ENCODE measurements around the gene MGAT2. TPM values are rescaled to one million over a fixed set of nuclear protein-coding genes. Genes with fewer than 3 reads are reported as not detected.
"Not testable (repeated sequence)": the region's sequence is repeated elsewhere in the genome, so short reads cannot be mapped to it uniquely, and the experiment has no call there.

MGAT2 gene
- total and polyA plus RNA-seq, 4 donors, result 10.5 to 44.0 (median 28.7) TPM

GRCh38 chr14:49653508-49653907, 32.9 kb downstream of the MGAT2 start (continued):
- TF ChIP-seq REST (IDR thresholded peaks at IDR 0.05) (no peak), HNF4A (conservative IDR thresholded peaks at IDR 0.05) (no peak)

GRCh38 chr14:49654511-49654910, 33.9 kb downstream of the MGAT2 start:
- DNase-seq (ENCODE audit: low spot score), result no peak
- 97% methylated on average over 3 of the region's 3 CpGs for WGBS
- Histone ChIP-seq H3K27ac (ENCODE audit: low read depth in 1 of 2, low read length in 2 of 2) (no peak overlapping the region), H3K27me3 (ENCODE audit: control insufficient read depth in 4 of 4, insufficient read depth in 4 of 4, low read length in 3 of 4) (no peaks in the 10 kb centered on the region), H3K9ac (ENCODE audit: low read depth in 1 of 2, low read length in 2 of 2) (no peak overlapping the region), H3K36me3 (ENCODE audit: control insufficient read depth in 4 of 4, insufficient read depth in 3 of 4, low read depth in 1 of 4, low read length in 3 of 4) (peaks cover 0 to 2% (median 0%) of the 10 kb centered on the region in 4 donors), H3K9me3 (ENCODE audit: control insufficient read depth in 4 of 4, low read length in 3 of 4) (no peaks in the 10 kb centered on the region), H3K4me3 (ENCODE audit: low read depth in 1 of 3, low read length in 3 of 3) (no peak overlapping the region), H3K4me1 (ENCODE audit: control insufficient read depth in 4 of 4, insufficient read depth in 4 of 4, low read length in 3 of 4) (peaks cover 0 to 3% (median 0%) of the 10 kb centered on the region in 4 donors)
- TF ChIP-seq FOXA1 (IDR thresholded peaks at IDR 0.05) (no peak), MAX (IDR thresholded peaks at IDR 0.05) (no peak), YY1 (IDR thresholded peaks at IDR 0.05) (no peak), RAD21 (IDR thresholded peaks at IDR 0.05) (no peak), JUND (IDR thresholded peaks at IDR 0.05) (no peak), ZBTB33 (IDR thresholded peaks at IDR 0.05) (no peak), NR2F2 (IDR thresholded peaks at IDR 0.05) (no peak), RXRA (IDR thresholded peaks at IDR 0.05) (no peak), HNF4A (conservative IDR thresholded peaks at IDR 0.05) (no peak), REST (IDR thresholded peaks at IDR 0.05) (no peak), TAF1 (conservative IDR thresholded peaks at IDR 0.05) (no peak), FOXA2 (IDR thresholded peaks at IDR 0.05) (no peak), EGR1 (IDR thresholded peaks at IDR 0.05; ENCODE audit: low read depth in 2 of 2) (no peak)
- TF ChIP-seq, protein P1, sequence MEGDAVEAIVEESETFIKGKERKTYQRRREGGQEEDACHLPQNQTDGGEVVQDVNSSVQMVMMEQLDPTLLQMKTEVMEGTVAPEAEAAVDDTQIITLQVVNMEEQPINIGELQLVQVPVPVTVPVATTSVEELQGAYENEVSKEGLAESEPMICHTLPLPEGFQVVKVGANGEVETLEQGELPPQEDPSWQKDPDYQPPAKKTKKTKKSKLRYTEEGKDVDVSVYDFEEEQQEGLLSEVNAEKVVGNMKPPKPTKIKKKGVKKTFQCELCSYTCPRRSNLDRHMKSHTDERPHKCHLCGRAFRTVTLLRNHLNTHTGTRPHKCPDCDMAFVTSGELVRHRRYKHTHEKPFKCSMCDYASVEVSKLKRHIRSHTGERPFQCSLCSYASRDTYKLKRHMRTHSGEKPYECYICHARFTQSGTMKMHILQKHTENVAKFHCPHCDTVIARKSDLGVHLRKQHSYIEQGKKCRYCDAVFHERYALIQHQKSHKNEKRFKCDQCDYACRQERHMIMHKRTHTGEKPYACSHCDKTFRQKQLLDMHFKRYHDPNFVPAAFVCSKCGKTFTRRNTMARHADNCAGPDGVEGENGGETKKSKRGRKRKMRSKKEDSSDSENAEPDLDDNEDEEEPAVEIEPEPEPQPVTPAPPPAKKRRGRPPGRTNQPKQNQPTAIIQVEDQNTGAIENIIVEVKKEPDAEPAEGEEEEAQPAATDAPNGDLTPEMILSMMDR (IDR thresholded peaks at IDR 0.05; ENCODE audit: low read depth, low read length, missing input control), result no peak

DNA sequence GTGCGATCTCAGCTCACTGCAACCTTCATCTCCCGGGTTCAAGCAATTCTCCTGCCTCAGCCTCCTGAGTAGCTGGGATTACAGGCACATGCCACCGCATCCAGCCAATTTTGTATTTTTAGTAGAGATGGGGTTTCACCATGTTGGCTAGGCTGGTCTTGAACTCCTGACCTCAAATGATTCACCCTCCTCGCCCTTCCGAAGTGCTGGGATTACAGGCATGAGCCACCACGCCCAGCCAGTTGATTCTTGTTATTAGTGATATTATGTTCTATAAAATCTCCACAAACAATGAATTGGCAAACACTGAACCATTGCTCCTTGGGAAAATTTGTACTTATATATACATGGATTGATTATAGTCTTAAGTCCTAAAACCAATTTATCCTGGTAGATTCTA, 36.9 kb downstream of the MGAT2 start:
- H3K9ac ChIP-seq (ENCODE audit: low read depth in 1 of 2, low read length in 2 of 2); H3K9me3 ChIP-seq (ENCODE audit: control insufficient read depth in 4 of 4, low read length in 3 of 4); DNase-seq (ENCODE audit: low spot score); H3K27me3 ChIP-seq (ENCODE audit: control insufficient read depth in 4 of 4, insufficient read depth in 4 of 4, low read length in 3 of 4); H3K36me3 ChIP-seq (ENCODE audit: control insufficient read depth in 4 of 4, insufficient read depth in 3 of 4, low read depth in 1 of 4, low read length in 3 of 4); H3K27ac ChIP-seq (ENCODE audit: low read depth in 1 of 2, low read length in 2 of 2); H3K4me1 ChIP-seq (ENCODE audit: control insufficient read depth in 4 of 4, insufficient read depth in 4 of 4, low read length in 3 of 4); H3K4me3 ChIP-seq (ENCODE audit: low read depth in 1 of 3, low read length in 3 of 3): not testable (repeated sequence)
- WGBS, result 93% methylated on average over 6 of the region's 6 CpGs

Data from liver (tissue), 9 donors.